PC-3 (cell line): Measurements from ENCODE around the gene UFSP2.

Experiments
- CTCF ChIP-seq: fragments of 300-600 bp; sonication (generic); conservative IDR thresholded peaks from 2 replicates; pipeline ENCODE4 v1.5.1; 2017; ENCODE audit warnings: antibody characterized with exemption, low read depth, mild to moderate bottlenecking, low read length
- EZH2 ChIP-seq: fragments of 300-600 bp; sonication (generic); IDR thresholded peaks from one replicate; pipeline ENCODE4 v1.6.1; 2017; ENCODE audit warnings: antibody characterized with exemption, mild to moderate bottlenecking, low read length; ENCODE audit not compliant: unreplicated experiment
- EZH2phosphoT487 ChIP-seq: fragments of 300-600 bp; sonication (generic); IDR thresholded peaks from 2 replicates; pipeline ENCODE4 v1.6.1; 2018; ENCODE audit warnings: mild to moderate bottlenecking, antibody characterized with exemption, low read length, borderline replicate concordance

- TF ChIP-seq EZH2 (no peak), CTCF (no peak), EZH2phosphoT487 (no peak)
These were observed 4.2 kb downstream of the UFSP2 start for GRCh38 chr4:185421366-185422124.
